Right cardiac atrium (tissue), 5 donors: ENCODE measurements around the gene WLS. TPM values are rescaled to one million over a fixed set of nuclear protein-coding genes. Genes with fewer than 3 reads are reported as not detected.
A peak's percentile ranks its signal among the peaks of the same experiment; 100 is the strongest.

Experiments used
- ATAC-seq, 2 donors: fragments of 200-7000 bp; cut with Tn5 transposase; one replicate each; pipeline versions ENCODE4 v1.8.0 to v1.9.1; 2020; ENCODE audit warnings: moderate library complexity in 2 of 2, mild to moderate bottlenecking in 1 of 2
- DNase-seq, 3 donors: peaks; one replicate each; pipeline ENCODE4 v3.0.0-alpha.2; 2020
- H3K27ac ChIP-seq: one replicate; pipeline ENCODE4 v1.5.1; 2013; ENCODE audit warnings: mild to moderate bottlenecking, low read length, control low read depth, moderate library complexity
- H3K27me3 ChIP-seq: one replicate; pipeline ENCODE4 v1.6.1; 2013; ENCODE audit not compliant: control insufficient read depth, insufficient read depth
- H3K4me1 ChIP-seq: one replicate; pipeline ENCODE4 v1.6.1; 2013; ENCODE audit warnings: low read length; ENCODE audit not compliant: control insufficient read depth, insufficient read depth
- H3K4me3 ChIP-seq: one replicate; pipeline ENCODE4 v1.5.1; 2013; ENCODE audit warnings: low read length, control low read depth
- H3K9me3 ChIP-seq: one replicate; pipeline ENCODE4 v1.6.1; 2013; ENCODE audit warnings: low read length; ENCODE audit not compliant: control insufficient read depth
- WGBS: extraction: QIAGEN DNeasy Blood & Tissue Kit; methylation state at CpG from one replicate; pipeline ENCODE4 v1.1.7; 2013; 5-methylcytosine and 5-hydroxymethylcytosine counted together
- intact Hi-C, 4 donors: fragments of 100-400 bp; cut with DNase I; formaldehyde crosslinking; loops; one replicate each; pipeline versions ENCODE4 v1.11.0 to v1.14.0; 2022 to 2023
- polyA plus RNA-seq: library from polyadenylated mRNA; stranded (reverse); fragments of 200-250 nt; gene quantifications from one replicate; pipeline ENCODE4 v1.2.3, GENCODE V29; 2013
- total RNA-seq, 4 donors: library from RNA; stranded (reverse); fragmentation: NEBNext Ultra II Directional; extraction: Animal tissue kit (Norgen Biotek cat#: 25700); gene quantifications; one replicate each; pipeline ENCODE4 v1.2.1, GENCODE V29; 2021
- donor health status: healthy with polysubstance abuse.
- donor health status: DM: no; HTN: yes; CAD: no.
- donor health status: DM: no; HTN: no; CAD: no.
- donor health status: DM: no; HTN: yes; CAD: no; lungs with severe emphysema.
- donor health status: DM: yes; HTN: yes; CAD: no.

WLS gene
- total and polyA plus RNA-seq, 5 donors, result 50.9 to 102 (median 101) TPM

GRCh38 chr1:68115308-68115707 lies 117.0 kb downstream of the WLS start:
- Histone ChIP-seq H3K27me3 (no peaks in the 10 kb centered on the region), H3K4me1 (peaks cover 7% of the 10 kb centered on the region)
- DNase-seq, result no peak

DNA sequence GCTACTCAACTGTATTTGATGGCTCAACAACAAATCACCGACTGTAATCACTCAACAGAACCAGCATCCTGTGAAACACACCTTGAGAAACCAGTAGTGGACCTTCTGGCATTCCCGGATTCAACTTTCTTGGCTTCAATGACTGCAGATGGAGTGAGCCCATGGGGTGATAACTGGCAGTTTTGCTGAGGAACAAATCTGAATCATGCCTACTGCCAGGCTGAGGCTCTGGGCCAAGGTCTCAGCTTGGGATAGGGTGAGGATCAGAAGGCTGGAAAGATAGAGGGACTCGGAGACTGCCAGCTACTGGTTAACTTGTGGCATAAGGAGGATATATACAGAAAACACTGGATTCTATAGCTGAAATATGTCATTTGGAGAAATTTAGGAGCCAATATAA lies 118.4 kb downstream of the WLS start:
- 82% methylated on average over 3 of the region's 3 CpGs for WGBS
- DNase-seq (no peak), ATAC-seq (no peak)
- Histone ChIP-seq H3K27ac (no peak overlapping the region), H3K27me3 (no peaks in the 10 kb centered on the region), H3K4me3 (no peak overlapping the region), H3K4me1 (peaks cover 7% of the 10 kb centered on the region), H3K9me3 (no peaks in the 10 kb centered on the region)
- intact Hi-C loops, result loop anchor here (5.0 to 10.0 kb wide), 3 partner anchors 262 to 347 kb away; no protein-coding TSS in a partner anchor

More at GRCh38 chr1:68115308-68115707, 117.0 kb downstream of the WLS start:
- intact Hi-C loops, result loop anchor here (5.0 to 10.0 kb wide), 3 partner anchors 207 to 341 kb away; no protein-coding TSS in a partner anchor
- ATAC-seq, result no peak
- WGBS, result 63% methylated on average over 4 of the region's 4 CpGs
- Histone ChIP-seq H3K4me3 (no peak overlapping the region), H3K9me3 (no peaks in the 10 kb centered on the region), H3K27ac (no peak overlapping the region)

- intact Hi-C loops, result loop anchor here (5.0 to 10.0 kb wide), 3 partner anchors 261 to 346 kb away; no protein-coding TSS in a partner anchor
- WGBS, result 24% methylated on average over 7 of the region's 7 CpGs
- peaks cover 7% of the 10 kb centered on the region for H3K4me1 ChIP-seq
- ATAC-seq (peak; percentile 64 to 68), DNase-seq (peak; percentile 41 to 76 (median 63))
- H3K27me3 ChIP-seq, result no peaks in the 10 kb centered on the region
- no peak overlapping the region for H3K4me3 ChIP-seq
- no peaks in the 10 kb centered on the region for H3K9me3 ChIP-seq
- no peak overlapping the region for H3K27ac ChIP-seq
Observed at GRCh38 chr1:68112835-68113243, 119.5 kb downstream of the WLS start.

GRCh38 chr1:68111519-68112436 lies 120.5 kb downstream of the WLS start:
- peaks cover 7% of the 10 kb centered on the region for H3K4me1 ChIP-seq
- intact Hi-C loops, result loop anchor here (2.0 to 10.0 kb wide), 4 partner anchors 259 to 344 kb away; no protein-coding TSS in a partner anchor
- ATAC-seq (peak; percentile 84 to 91), DNase-seq (peak; percentile 62 to 87 (median 87))
- H3K9me3 ChIP-seq, result no peaks in the 10 kb centered on the region
- no peak overlapping the region for H3K4me3 ChIP-seq
- WGBS, result 38% methylated on average over 7 of the region's 7 CpGs
- no peak overlapping the region for H3K27ac ChIP-seq
- no peaks in the 10 kb centered on the region for H3K27me3 ChIP-seq

GRCh38 chr1:68107771-68108170 lies 124.6 kb downstream of the WLS start:
- 66% methylated on average over 8 of the region's 8 CpGs for WGBS
- peak in 1 of 3 donors; percentile 47 for DNase-seq
- no peaks in the 10 kb centered on the region for H3K9me3 ChIP-seq

GRCh38 chr1:68103884-68104554 lies 128.3 kb downstream of the WLS start:
- intact Hi-C loops, result loop anchor here in 1 of 4 donors (5.0 kb wide), 1 partner anchor 247 kb away; no protein-coding TSS in a partner anchor
- no peak for ATAC-seq
- H3K4me1 ChIP-seq, result no peaks in the 10 kb centered on the region
- H3K27me3 ChIP-seq, result no peaks in the 10 kb centered on the region
- 74% methylated on average over 5 of the region's 5 CpGs for WGBS
- no peak overlapping the region for H3K4me3 ChIP-seq
- no peak overlapping the region for H3K27ac ChIP-seq
- no peaks in the 10 kb centered on the region for H3K9me3 ChIP-seq
- DNase-seq, result no peak

More at GRCh38 chr1:68107771-68108170, 124.6 kb downstream of the WLS start:
- Histone ChIP-seq H3K4me3 (no peak overlapping the region), H3K27me3 (no peaks in the 10 kb centered on the region), H3K27ac (no peak overlapping the region), H3K4me1 (peaks cover 5% of the 10 kb centered on the region)
- intact Hi-C loops, result no loop called here
- no peak for ATAC-seq

DNA sequence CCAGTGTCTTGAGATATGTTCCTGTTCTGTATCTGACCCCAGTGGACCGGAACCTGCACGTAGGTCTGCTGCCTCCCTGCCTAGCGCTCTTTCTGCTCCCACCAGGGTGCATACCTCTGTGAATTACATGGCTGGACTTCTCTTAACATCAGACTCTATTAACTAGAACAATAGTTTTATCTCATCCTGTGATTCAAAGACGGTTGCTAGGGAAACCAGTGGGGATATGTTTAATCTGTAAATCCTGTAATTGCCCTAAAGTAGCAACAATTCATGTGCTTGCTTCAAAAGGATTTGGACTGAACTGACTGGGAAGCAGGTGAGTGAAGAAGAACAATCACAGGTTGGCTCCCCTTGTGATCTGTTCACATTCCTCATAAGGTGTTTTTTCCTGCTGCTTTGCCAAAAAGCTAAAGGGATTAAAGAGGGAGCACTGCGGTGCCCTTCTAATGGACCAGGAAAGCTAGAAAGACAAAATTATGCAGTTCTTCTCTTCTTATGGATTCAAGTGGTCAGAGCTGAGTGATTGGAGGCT lies 129.2 kb downstream of the WLS start:
- ATAC-seq (no peak), DNase-seq (no peak)
- WGBS, result 75% methylated on average over 5 of the region's 5 CpGs
- Histone ChIP-seq H3K27ac (no peak overlapping the region), H3K4me1 (no peaks in the 10 kb centered on the region), H3K4me3 (no peak overlapping the region), H3K27me3 (no peaks in the 10 kb centered on the region), H3K9me3 (no peaks in the 10 kb centered on the region)
- intact Hi-C loops, result loop anchor here in 1 of 4 donors (5.0 kb wide), 1 partner anchor 246 kb away; no protein-coding TSS in a partner anchor

GRCh38 chr1:68101829-68102228 lies 130.5 kb downstream of the WLS start:
- Histone ChIP-seq H3K27ac (no peak overlapping the region), H3K27me3 (no peaks in the 10 kb centered on the region), H3K4me1 (no peaks in the 10 kb centered on the region), H3K9me3 (no peaks in the 10 kb centered on the region), H3K4me3 (no peak overlapping the region)
- intact Hi-C loops, result loop anchor here in 1 of 4 donors (5.0 kb wide), 1 partner anchor 245 kb away; no protein-coding TSS in a partner anchor
- 96% methylated on average over 4 of the region's 4 CpGs for WGBS
- ATAC-seq, result no peak
- DNase-seq, result no peak

GRCh38 chr1:68100571-68100970 lies 131.8 kb downstream of the WLS start:
- DNase-seq (no peak), ATAC-seq (no peak)
- H3K27me3 ChIP-seq, result no peaks in the 10 kb centered on the region
- no peak overlapping the region for H3K27ac ChIP-seq
- H3K4me3 ChIP-seq, result no peak overlapping the region
- no peaks in the 10 kb centered on the region for H3K9me3 ChIP-seq
- no peaks in the 10 kb centered on the region for H3K4me1 ChIP-seq
- 96% methylated on average over 2 of the region's 2 CpGs for WGBS
- intact Hi-C loops, result loop anchor here in 1 of 4 donors (5.0 kb wide), 1 partner anchor 243 kb away; no protein-coding TSS in a partner anchor

DNA sequence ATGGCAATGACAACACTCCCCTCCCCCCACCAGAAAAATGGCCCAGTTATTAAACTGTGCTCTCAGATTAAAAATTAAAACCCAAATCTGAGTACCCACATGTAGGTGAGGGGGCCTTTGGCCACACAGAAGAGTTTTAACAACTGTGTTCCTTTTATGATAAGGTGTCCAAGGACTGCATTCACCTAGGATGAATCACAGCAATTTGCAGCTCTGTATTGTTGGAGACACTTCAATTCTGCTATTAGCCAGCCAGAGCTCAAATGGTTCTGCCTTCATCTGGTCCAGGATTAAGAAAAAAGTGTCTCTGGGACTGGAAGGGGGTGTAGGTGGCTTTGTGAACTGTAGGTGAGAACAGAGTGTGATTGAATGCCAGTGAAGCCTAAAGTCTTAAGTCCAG lies 138.6 kb downstream of the WLS start:
- Histone ChIP-seq H3K27me3 (no peaks in the 10 kb centered on the region), H3K27ac (no peak overlapping the region), H3K4me1 (no peaks in the 10 kb centered on the region), H3K9me3 (no peaks in the 10 kb centered on the region), H3K4me3 (no peak overlapping the region)
- intact Hi-C loops, result no loop called here
- DNase-seq (no peak), ATAC-seq (peak in 1 of 2 donors; percentile 35)
